GM12878 (cell line): Measurements from ENCODE around the gene NRXN3. TPM values are rescaled to one million over a fixed set of nuclear protein-coding genes. Genes with fewer than 3 reads are reported as not detected.

ENCODE experiments used
- ATAC-seq: fragments of 200-7000 bp; cut with Tn5 transposase; 3 replicates; pipeline ENCODE4 v1.9.1; 2020; ENCODE audit warnings: mild to moderate bottlenecking, moderate library complexity
- BruUV-seq: library from RNA; stranded (reverse); fragments of 400-500 nt; replicated peaks from 2 replicates; lab custom pipeline; 2021; lab: Mats Ljungman, UMichigan
- CTCF ChIA-PET: fragments of 300-600 bp; sonication (Branson Sonifier 250); formaldehyde crosslinking; extraction: SDS; loops from one replicate; lab custom pipeline; 2021; ENCODE audit warnings: inconsistent platforms; lab: Yijun Ruan, JAX
- POLR2A ChIA-PET: fragments of 350-600 bp; formaldehyde crosslinking; extraction: SDS; loops from one replicate; lab custom pipeline; 2021; ENCODE audit warnings: inconsistent platforms; lab: Charles Lee
- RAD21 ChIA-PET: fragments of 300-600 bp; sonication (Branson Sonifier 250); formaldehyde crosslinking; loops from one replicate; lab custom pipeline; 2023; ENCODE audit warnings: antibody characterized with exemption; ENCODE audit not compliant: unreplicated experiment; lab: Charles Lee
- SMC1A ChIA-PET: fragments of 300-600 bp; sonication (Branson Sonifier 250); formaldehyde crosslinking; loops from one replicate; lab custom pipeline; 2023; ENCODE audit not compliant: unreplicated experiment, uncharacterized antibody; lab: Charles Lee
- DNase-seq: peaks from one replicate; pipeline ENCODE4 v3.0.0-alpha.2; 2011; ENCODE audit warnings: low read depth, low spot score
- FAIRE-seq: peaks from 3 replicates; lab custom pipeline; 2011; peaks lifted over from hg19 to GRCh38; lab: Jason Lieb, UNC
- H2AFZ ChIP-seq: 2 replicates; pipeline ENCODE4 v1.6.0; 2011; ENCODE audit warnings: low read depth, low read length, control low read depth; ENCODE audit not compliant: control insufficient read depth
- H3K27ac ChIP-seq: 2 replicates; pipeline ENCODE4 v1.5.1; 2011; ENCODE audit warnings: control low read depth; ENCODE audit not compliant: control insufficient read depth, insufficient read depth
- H3K27me3 ChIP-seq, 2 experiments: replicated peaks in 1 of 2; 2 replicates each; pipeline versions ENCODE4 v1.6.0 to v1.6.1; 2011; ENCODE audit warnings: low read length in 1 of 2; ENCODE audit not compliant: control insufficient read depth in 2 of 2, insufficient read depth in 2 of 2
- H3K36me3 ChIP-seq, 2 experiments: 2 replicates each; pipeline ENCODE4 v1.5.1; 2011; ENCODE audit warnings: low read length in 1 of 2; ENCODE audit not compliant: control insufficient read depth in 2 of 2, insufficient read depth in 2 of 2
- H3K4me1 ChIP-seq: 2 replicates; pipeline ENCODE4 v1.6.1; 2011; ENCODE audit warnings: mild to moderate bottlenecking, low read length, moderate library complexity, mixed read lengths; ENCODE audit not compliant: control insufficient read depth, insufficient read depth
- H3K4me2 ChIP-seq: 2 replicates; pipeline ENCODE4 v1.6.0; 2011; ENCODE audit warnings: control low read depth; ENCODE audit not compliant: control insufficient read depth, insufficient read depth
- H3K4me3 ChIP-seq: fragments of 200-600 bp; sonication (generic); 2 replicates; pipeline ENCODE4 v1.5.1; 2016
- H3K79me2 ChIP-seq: 2 replicates; pipeline ENCODE4 v1.6.0; 2011; ENCODE audit warnings: low read length; ENCODE audit not compliant: control insufficient read depth, insufficient read depth
- H3K9ac ChIP-seq: 2 replicates; pipeline ENCODE4 v1.8.0; 2011; ENCODE audit warnings: low read length, control low read depth, mixed read lengths; ENCODE audit not compliant: control insufficient read depth, insufficient read depth
- H3K9me3 ChIP-seq: replicated peaks from 3 replicates; pipeline ENCODE4 v1.5.1; 2011; ENCODE audit warnings: mild to moderate bottlenecking, low read length; ENCODE audit not compliant: control insufficient read depth, insufficient read depth
- H4K20me1 ChIP-seq: 2 replicates; pipeline ENCODE4 v1.6.0; 2011; ENCODE audit not compliant: control insufficient read depth, insufficient read depth
- BCLAF1 ChIP-seq: fragments of 450-650 bp; IDR thresholded peaks from 2 replicates; pipeline ENCODE4 v1.6.1; 2017; ENCODE audit warnings: antibody characterized with exemption, mild to moderate bottlenecking, moderate library complexity
- CHD2 ChIP-seq: IDR thresholded peaks from 2 replicates; pipeline ENCODE4 v1.6.1; 2011; ENCODE audit warnings: low read depth, low read length, improper control_type of control experiment, borderline replicate concordance
- EGR1 ChIP-seq, 2 experiments: IDR thresholded peaks; 1 replicate in 1 of 2; 2 replicates in 1 of 2; pipeline ENCODE4 v1.6.1; 2011 to 2012; ENCODE audit warnings: low read depth in 2 of 2, low read length in 2 of 2, borderline replicate concordance in 1 of 2, mild to moderate bottlenecking in 1 of 2, moderate library complexity in 1 of 2
- FOXM1 ChIP-seq: IDR thresholded peaks from 2 replicates; pipeline ENCODE4 v1.6.1; 2012; ENCODE audit warnings: low read depth, mild to moderate bottlenecking, inconsistent platforms, low read length, moderate library complexity
- GABPA ChIP-seq: IDR thresholded peaks from 2 replicates; pipeline ENCODE4 v1.6.1; 2014; ENCODE audit warnings: antibody characterized with exemption, low read depth, mild to moderate bottlenecking, inconsistent platforms
- HDGF ChIP-seq: fragments of 450-650 bp; IDR thresholded peaks from 2 replicates; pipeline ENCODE4 v1.6.1; 2016; ENCODE audit warnings: antibody characterized with exemption
- MYC ChIP-seq: IDR thresholded peaks from 2 replicates; pipeline ENCODE4 v1.6.1; 2011; ENCODE audit warnings: mild to moderate bottlenecking, low read length, moderate library complexity, inconsistent platforms; ENCODE audit not compliant: insufficient read depth, insufficient replicate concordance, insufficient read length, severe bottlenecking
- PKNOX1 ChIP-seq: fragments of 450-650 bp; IDR thresholded peaks from 2 replicates; pipeline ENCODE4 v1.6.1; 2016; ENCODE audit warnings: mild to moderate bottlenecking
- POLR2AphosphoS5 ChIP-seq: IDR thresholded peaks from 2 replicates; pipeline ENCODE4 v1.6.1; 2011; ENCODE audit warnings: mild to moderate bottlenecking, low read length, inconsistent platforms
- RBBP5 ChIP-seq: fragments of 200-600 bp; sonication (generic); conservative IDR thresholded peaks from 2 replicates; pipeline ENCODE4 v1.6.1; 2016
- SMAD1 ChIP-seq: fragments of 450-650 bp; IDR thresholded peaks from 2 replicates; pipeline ENCODE4 v1.6.1; 2018; ENCODE audit warnings: mild to moderate bottlenecking, low read depth; ENCODE audit not compliant: partially characterized antibody
- SPI1 ChIP-seq: IDR thresholded peaks from 2 replicates; pipeline ENCODE4 v1.6.1; 2011; ENCODE audit warnings: low read depth, mild to moderate bottlenecking, low read length, moderate library complexity, borderline replicate concordance; ENCODE audit not compliant: insufficient read depth
- SREBF1 ChIP-seq: IDR thresholded peaks from 2 replicates; pipeline ENCODE4 v1.6.1; 2012; ENCODE audit warnings: mild to moderate bottlenecking, low read length
- STAT3 ChIP-seq: IDR thresholded peaks from 2 replicates; pipeline ENCODE4 v1.6.1; 2011; ENCODE audit warnings: low read depth, low read length, improper control_type of control experiment
- ZNF622 ChIP-seq: fragments of 450-650 bp; IDR thresholded peaks from 2 replicates; pipeline ENCODE4 v1.6.1; 2017; ENCODE audit warnings: mild to moderate bottlenecking, inconsistent platforms
- ZNF687 ChIP-seq: fragments of 450-650 bp; IDR thresholded peaks from 2 replicates; pipeline ENCODE4 v1.6.1; 2017; ENCODE audit warnings: mild to moderate bottlenecking, moderate library complexity
- WGBS: methylation state at CpG from one replicate; pipeline ENCODE4 v1.1.6; 2016; ENCODE audit warnings: low lambda C conversion rate; ENCODE audit not compliant: insufficient replicate concordance, insufficient coverage; ENCODE audit errors: missing lambda C conversion rate; 5-methylcytosine and 5-hydroxymethylcytosine counted together
- in situ Hi-C: fragments of 300-500 bp; cut with MboI; formaldehyde crosslinking; loops from 9 replicates; pipeline ENCODE4 v1.14.3; 2018; ENCODE audit warnings: mixed read lengths
- intact Hi-C: fragments of 100-400 bp; cut with micrococcal nuclease; formaldehyde crosslinking; loops from one replicate; pipeline ENCODE4 v1.14.2; 2022; ENCODE audit not compliant: unreplicated experiment
- polyA plus RNA-seq, 11 experiments: library from polyadenylated mRNA; depleted of rRNA in 4 of 11; unstranded in 6 of 11; stranded (reverse) in 5 of 11; fragments of >200 nt; fragmentation: Nextera tagmentation in 4 of 11; fragmentation: Illumina TruSeq in 1 of 11; extraction: Ambion mirVana in 4 of 11; extraction: Trizol in 1 of 11; gene quantifications; 1 replicate in 1 of 11; 2 replicates in 10 of 11; pipeline versions ENCODE4 v1.2.1 to v1.2.3, GENCODE V29; 2011 to 2016; ENCODE audit warnings: inconsistent platforms in 2 of 11, missing spikeins in 2 of 11, low read depth in 1 of 11
- total RNA-seq, 4 experiments: library from RNA; depleted of rRNA in 3 of 4; stranded (reverse); fragments of >200 nt in 3 of 4; fragmentation: Illumina TruSeq in 1 of 4; extraction: Trizol in 1 of 4; gene quantifications; 2 replicates each; pipeline versions ENCODE4 v1.2.1 to v1.2.3, GENCODE V29; 2013 to 2021

The NRXN3 gene
- total and polyA plus RNA-seq, 10 of the 15 experiments (the other 5 are each of a cell fraction or from before 2014, with no cell fraction given): 0.52 to 3.3 (median 1.4) TPM

- TF ChIP-seq FOXM1 (no peak), SMAD1 (no peak), ZNF622 (no peak), POLR2AphosphoS5 (no peak), SPI1 (no peak)
Observed at GRCh38 chr14:78970677-78971076, 800.5 kb downstream of the NRXN3 start (continued).

GRCh38 chr14:78972440-78972839 is 802.3 kb downstream of the NRXN3 start:
- RAD21 ChIA-PET: no interaction called here
- no peaks in the 10 kb centered on the region for H3K9me3 ChIP-seq
- H3K4me2 ChIP-seq: no peak overlapping the region
- no peak overlapping the region for H3K4me3 ChIP-seq
- intact Hi-C loops (no loop called here), in situ Hi-C loops (no loop called here)
- H3K79me2 ChIP-seq: no peaks in the 10 kb centered on the region
- no peaks in the 10 kb centered on the region for H3K36me3 ChIP-seq
- no peaks in the 10 kb centered on the region for H4K20me1 ChIP-seq
- 50% methylated on average over 9 of the region's 9 CpGs for WGBS
- FAIRE-seq (no peak), ATAC-seq (no peak), DNase-seq (no peak)
- H2AFZ ChIP-seq: no peak overlapping the region
- H3K27me3 ChIP-seq: no peaks in the 10 kb centered on the region
- CTCF ChIA-PET: interaction anchor here (4.7 kb wide), 1 partner anchor 12 kb away, joined by 33 read pairs; no protein-coding TSS in a partner anchor
- no peak overlapping the region for H3K27ac ChIP-seq
- H3K4me1 ChIP-seq: no peaks in the 10 kb centered on the region; the same call in 1 of the 2 replicates
- no peak overlapping the region for H3K9ac ChIP-seq
- POLR2A ChIA-PET: no interaction called here
- SMC1A ChIA-PET: no interaction called here
- no TSS peak for BruUV-seq
- TF ChIP-seq EGR1 (IDR thresholded peaks at IDR 0.05; ENCODE audit: borderline replicate concordance in 1 of 2, low read depth in 2 of 2, low read length in 2 of 2) (no peak), GABPA (no peak), HDGF (no peak), MYC (no peak), SREBF1 (no peak), CHD2 (no peak), ZNF687 (no peak), RBBP5 (no peak), BCLAF1 (no peak), STAT3 (no peak), PKNOX1 (no peak)
